ENCODE results near the gene ELFN2.

Gene ELFN2

DNA sequence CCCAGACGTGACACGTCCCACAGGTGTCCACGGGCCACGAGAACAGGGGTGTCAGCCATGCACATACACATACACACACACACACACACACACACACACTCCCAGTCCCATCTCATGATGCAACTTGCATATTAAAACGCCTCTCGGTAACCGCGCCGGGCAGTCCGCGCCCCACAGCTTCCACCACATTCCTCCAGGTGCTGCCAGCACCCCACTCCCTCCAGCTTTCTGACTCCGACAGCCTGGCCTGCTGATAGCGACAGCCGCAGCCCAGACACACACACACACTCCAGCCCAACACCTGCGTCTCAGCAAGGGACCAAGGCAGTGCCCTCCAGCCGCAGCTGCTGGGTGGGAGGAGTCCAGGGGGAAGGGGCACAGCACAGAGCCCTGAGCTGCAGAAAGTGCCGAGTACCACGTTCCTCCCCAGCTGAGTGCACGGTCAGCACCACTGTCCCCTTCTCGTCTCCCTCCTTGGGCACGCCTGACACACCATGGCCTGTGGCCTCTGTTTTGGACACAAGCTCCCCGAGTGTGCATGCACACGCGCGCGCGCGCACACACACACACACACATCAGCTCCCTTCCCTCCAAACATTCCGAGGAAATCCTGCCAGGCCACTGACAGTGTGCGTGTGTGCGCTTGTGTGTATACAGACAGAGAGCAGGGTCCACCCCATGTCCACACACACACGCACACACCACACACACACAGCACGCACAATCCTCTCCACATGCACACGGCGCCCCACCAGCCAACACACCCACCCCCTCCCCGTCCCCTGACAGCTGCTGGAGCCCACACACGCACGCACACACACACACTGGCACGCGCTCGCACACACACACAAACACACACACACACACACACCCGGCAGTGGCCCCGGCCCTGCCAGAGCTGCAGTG is 1.2 kb downstream of the ELFN2 start:
- no peak for DNase-seq

DNA sequence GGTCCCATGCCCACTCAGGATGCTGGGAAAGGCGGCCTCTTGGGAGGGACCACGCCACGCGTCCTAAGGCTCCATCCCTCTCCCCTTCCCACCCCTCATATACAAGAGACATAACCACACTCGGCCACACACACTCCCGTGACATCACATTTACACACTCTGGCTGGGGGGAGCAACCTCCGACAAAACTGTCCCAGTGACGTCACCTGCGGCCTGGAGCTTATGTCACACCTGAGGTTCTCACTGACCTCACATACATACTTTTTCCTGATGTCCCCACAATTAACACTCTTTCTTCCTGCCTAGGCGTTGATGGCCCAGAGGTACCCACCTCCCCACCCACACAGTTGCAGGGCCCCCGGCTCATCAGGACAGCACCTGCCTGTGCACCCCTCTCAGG is 1.9 kb downstream of the ELFN2 start:
- no peak for DNase-seq

DNA sequence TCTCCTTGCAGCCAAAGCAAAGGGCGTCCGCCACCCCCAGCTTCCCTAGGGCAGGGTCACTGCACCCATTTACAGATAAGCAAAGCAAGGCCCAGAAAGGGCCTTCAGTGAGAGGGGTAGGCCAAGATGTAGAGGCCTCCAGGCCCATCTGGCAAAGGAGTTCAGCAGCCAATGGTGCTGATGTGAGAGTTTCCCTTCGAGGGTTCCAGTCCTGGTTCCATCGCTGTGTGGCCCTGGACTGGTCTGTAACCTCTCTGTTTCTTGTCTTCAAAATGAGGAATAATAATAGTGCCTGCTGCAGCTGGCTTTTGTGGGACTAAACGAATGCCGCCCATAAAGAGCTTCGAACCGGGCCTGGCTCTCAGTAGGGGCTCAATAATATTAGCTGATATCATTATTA is 4.0 kb downstream of the ELFN2 start:
- DNase-seq: no peak

DNA sequence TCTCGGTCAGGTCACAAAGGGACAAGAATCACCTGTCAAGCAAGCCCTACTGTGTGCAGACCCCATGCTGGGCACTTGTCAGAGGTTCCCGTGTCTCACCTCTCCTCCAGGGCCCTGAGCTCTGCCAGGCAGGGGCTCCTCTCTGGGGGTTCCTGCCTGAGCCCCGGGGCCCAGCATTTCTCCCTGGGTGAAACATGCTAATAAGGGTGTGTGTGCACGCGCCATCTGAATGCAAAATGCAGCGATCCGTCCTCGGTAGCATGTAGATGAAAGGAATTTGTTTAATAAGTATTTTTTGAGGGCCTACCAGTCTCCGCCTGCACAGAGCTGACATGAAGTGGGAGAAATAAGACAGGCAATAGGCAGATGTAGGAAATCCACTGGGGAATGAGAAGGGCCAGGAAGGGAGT is 5.8 kb downstream of the ELFN2 start:
- no peak for DNase-seq

DNA sequence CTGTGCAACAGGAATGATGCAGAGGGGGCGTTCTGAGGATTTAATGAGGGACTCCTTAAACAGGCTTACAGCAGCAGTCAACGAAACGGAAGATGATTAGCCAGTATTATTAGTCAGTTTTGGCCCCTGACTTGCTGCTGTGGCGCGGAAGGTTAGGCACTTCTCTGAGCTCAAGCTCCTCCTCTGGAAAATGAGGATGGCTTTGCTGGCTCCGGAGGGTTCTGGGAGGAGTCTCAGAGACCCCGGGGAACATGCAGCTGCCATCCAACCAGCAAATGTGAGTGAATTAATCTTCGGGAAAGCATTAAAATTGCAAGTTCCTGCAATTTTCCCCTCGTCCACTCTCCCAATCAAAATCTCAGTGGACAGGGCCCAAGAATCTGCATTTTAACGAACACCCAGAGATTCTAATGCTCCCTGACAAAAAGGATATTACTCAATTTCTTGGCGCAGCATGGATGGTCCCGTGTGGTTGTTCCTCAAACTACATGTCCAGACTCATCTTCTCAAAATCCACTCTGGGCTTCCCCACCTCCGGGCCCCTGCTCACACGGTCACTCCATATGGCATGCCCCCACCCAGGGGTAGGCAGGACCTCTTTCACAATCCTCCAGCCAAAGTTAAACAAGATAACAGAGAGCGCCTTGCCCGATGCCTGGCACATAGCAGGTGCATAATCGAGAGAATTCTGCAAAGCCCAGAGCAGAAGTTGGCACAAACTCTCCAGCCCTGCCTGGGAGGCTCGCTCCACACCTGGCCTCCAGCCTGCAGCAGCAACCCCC is 6.4 kb downstream of the ELFN2 start:
- no peak for DNase-seq

DNA sequence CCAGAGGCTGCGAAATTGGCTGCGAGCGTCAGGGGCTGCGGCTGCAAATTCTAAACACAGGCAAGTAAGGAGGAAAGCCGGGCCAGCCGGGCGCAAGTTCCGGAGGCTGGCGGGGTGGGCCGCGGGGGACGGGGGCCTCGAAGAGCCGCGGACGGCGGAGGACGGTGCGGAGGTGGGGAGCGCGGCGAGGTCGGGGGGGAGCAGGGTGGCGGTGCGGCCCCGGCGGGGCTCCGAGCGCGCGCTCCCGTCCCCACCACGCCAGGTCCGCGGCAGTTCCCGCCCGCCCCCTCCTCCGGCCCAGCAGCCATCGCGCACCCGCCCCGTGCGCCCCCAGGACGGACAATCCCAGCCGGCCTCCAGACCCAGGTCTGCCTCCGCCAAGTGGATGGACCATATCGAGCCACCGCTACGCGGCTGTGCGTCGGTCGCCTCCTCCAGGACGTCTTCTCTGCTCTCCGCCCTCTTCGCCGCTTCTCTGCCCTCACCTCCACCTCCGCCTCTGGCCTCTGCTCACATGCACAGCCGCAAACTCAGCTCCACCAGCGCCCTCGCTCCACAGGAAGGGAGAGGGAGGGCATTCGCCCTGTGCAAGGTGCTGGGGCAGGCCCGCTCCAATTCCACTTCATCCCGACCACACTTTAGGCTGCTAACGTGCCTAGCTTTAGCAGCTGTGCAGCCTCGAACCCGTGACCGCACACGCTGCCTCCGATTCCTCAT is 7.2 kb downstream of the ELFN2 start:
- DNase-seq: no peak

DNA sequence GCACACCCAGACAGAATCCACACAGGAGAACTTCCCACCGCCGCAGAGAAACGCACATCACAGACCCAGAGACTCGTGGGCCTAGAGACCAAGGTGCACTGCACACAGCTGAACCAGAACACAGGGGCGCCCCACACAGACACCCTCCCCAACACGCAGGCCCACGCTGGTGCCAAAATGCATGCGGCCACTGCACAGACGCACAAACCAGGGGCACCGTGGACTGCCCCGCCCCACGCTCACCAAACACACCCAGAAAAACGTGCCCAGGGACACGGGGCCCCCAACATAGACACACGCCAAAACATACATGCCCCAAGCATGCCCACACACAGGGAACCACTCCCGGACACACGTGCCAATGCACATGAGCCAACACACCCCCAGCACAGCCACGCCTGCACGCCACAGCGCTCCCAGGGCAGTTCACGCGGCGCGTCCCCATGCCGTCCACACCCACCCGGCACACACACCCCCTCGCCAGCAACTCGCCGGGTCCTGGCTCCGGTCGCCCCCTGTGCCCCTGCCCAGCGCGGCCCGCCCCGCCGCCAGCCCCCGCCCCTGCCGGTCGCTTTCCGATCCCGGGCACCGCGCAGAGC is 7.8 kb downstream of the ELFN2 start:
- DNase-seq: no peak

DNA sequence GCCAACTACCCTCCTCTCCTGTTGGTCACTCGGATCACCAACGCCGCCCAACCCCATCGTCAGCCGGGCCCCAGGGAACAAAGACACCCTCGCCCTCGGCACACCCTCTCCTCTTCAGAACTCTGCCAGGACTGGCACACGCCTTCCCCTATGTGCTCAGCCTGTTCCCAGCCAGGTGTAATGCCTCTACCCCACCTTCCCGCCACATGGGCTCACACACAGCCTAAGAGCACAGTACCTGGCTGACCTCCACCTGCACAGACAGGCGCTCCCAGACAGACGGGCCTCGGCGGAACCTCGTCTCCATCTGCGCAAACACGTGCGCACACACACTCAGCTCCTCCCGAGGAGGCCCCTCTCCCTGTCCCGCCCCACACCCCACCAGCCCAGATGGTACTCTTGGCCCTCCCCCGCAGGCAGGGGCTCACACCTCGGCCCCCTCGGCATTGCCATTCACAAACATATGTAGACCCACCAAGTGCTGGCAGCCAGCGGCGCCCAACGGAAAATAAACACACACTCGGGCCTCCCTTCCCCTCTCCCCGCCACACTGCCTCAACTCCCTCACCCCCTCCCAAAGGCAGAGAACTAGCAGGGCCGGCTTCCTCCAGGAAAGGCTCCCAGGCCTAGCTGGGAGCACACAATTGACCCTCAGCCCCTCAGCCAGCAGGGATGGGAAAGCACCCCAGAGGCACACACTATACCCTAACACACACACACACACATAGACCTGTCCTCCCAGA is 8.5 kb downstream of the ELFN2 start:
- no peak for DNase-seq

DNA sequence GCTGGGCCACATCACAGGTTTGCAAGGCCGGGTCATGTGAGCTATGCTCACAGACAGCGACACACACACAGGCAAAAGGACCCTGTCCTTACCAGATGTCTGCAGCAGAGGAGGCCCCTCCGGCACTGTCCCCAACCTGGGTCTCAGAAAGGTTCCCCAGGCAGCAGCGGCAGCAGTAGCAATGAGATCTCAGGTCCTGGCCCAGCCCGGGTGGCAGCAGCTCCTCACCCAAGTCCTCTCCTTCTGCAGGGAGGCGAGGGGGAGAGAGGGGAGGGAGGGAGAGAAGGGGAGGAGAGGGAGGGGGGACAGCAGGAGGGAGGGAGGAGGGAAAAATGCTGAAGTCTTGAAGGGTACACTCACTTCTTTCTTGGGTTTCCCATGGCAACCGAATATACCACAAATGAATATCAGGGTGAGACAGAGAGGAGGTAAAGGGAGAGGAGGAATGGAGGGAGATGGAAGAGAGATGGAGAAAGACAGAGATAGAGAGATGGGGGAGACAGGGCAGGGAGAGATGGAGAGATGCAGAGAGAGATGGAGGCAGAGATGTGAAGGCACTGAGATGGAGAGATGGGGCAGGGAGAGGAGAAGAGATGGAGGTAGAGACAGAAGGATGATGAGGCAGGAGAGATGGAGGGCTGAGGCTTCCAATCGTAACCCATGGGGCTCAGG is 9.5 kb downstream of the ELFN2 start:
- DNase-seq: no peak

DNA sequence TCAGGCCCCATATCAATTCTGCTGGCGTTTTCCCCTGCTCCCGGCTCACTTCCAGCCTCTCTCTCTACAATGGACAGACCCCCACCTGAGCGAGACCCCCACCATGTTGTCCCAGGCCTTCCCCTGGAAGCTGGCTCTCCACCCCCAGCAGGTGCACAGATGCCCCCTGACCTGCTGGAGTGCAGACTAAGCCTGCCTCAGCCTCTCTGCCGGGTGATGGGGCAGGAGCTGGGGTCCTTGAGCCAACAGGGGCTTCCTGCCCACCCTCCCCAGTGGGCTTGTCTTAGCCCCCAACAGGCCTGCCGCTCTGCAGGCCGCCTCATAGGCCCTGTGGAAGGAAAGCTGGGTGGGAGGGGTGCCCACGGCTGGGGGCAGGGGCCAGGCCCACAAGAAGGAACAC is 10.0 kb downstream of the ELFN2 start:
- DNase-seq: no peak

DNA sequence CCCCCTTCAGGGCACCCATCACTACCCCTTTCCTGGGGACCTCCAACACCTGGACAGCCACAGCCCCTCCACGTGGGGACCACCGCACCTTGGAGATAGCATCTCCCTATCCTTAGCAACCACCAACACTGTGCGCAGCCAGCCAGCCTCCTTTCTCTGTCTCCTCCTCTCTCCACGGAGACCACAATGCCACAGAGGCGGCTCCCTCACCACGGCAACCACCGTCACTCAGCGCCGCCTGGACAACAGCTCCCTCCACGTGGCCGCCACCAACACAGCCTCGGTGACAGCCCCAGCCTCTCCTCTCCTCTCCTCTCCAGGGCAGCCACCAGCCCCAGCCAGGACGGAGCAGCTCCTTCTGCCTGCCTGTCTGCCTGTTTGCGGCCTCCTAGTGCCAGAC is 10.5 kb downstream of the ELFN2 start:
- no peak for DNase-seq

DNA sequence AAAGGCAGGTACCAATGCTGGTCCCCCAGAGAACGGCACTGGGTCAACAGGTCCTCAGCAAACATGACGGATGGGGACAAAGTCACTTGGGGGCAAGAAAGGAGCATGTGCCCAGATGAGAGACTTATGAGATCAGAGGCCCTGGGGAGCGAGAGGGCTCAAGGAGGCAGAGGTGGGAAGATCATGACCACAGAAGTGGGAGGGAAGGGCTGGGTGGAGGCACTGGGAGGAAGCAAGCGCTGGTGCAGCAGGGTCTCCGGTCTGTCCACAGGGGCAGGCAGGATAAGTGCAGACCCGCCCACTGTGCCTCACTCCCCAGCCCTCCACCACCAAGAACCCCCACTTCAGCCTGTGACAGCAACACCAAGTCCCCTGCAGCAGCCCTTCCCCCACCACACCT is 10.9 kb downstream of the ELFN2 start:
- DNase-seq: no peak

DNA sequence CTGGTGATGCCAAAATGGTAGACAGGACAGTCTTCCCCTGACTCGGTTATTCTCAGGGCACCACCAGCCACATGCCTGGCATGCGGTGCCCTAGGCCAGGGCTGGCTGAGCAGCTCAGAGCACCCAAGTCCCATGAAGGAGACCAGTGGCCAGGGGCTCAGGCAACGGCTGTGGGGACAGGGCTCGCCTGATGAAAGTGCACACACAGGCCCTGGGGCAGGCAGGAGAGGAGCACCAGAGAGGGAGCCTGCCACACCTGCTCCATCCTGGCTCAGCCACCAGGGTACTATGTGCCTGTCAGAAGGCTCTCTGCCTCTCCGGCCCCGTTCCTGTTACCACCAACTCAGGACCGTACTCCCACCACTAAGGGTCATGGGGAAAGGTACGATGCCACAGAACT is 12.1 kb downstream of the ELFN2 start:
- DNase-seq: no peak

DNA sequence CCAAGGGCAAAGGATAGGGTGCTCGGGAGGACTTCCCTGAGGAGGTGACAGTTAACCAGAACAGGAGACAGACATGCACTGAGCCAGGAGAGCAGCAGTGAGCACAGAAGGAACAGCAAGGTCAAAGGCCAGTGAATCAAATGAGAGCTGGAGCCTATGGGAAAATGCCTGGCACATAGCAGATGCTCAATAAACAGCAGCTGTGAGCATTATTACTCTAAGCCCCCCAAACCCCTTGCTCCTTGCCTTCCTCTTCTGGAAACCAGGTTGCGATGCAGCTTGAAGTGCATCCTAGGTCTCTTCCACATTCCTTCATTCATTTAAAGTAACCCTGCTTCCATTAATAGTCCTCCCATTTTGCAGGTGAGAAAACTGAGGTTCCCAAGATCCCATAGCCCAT is 13.0 kb downstream of the ELFN2 start:
- DNase-seq: no peak

DNA sequence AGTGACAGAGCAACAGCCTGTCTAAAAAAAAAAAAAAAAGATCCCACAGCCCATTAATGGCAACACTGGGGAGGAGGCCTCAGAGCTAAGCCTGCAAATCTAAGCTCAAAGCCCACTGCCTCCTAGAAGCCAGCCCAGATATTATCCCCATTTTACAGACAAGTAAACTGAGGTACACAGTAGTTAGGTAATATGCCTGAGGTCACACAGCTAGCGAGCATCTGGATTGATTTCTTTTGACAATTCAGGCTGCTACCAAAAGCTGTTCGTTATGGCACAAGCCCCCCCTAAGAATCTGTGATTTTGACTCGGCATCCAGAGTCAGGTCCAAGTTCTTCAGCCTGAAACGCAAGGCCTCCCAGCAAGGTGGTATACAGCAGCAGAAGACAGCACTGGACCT is 13.7 kb downstream of the ELFN2 start:
- no peak for DNase-seq

DNA sequence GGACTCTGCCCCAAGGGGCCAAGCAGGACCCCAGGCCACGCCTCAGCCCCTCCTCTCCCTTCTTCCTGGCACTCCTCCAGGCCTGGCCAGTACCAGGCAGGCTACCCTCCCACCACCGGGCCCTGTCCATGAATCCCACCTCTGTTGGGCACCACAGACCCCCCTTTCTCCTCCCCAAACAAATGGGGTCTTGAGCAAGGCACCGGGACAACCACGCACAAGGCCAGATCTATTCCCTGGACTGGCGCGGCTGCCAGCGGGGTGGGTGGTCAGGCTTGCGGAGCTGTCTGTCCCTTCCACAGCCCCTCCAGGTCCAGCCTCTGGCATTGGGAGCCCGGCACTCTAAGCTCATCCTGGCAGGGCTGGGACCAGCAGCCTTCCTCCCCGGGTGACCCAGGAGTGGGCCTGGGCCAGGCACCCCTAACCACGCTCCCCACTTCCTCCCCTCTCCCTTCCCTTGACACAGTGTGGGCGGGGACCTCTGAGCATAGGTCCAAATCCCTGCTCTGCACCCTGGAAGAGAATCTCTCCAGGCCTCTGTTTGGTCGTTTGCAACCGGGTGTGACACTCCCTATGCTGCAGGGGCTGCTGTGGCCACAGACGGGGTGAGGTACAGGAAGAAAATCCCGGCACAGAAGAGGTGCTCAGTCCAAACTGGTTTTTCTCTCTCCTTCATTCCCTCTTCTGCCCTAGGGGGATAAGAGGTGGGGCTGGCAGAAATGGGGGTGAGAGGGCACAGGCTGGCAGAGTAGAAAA is 14.6 kb downstream of the ELFN2 start:
- no peak for DNase-seq

DNA sequence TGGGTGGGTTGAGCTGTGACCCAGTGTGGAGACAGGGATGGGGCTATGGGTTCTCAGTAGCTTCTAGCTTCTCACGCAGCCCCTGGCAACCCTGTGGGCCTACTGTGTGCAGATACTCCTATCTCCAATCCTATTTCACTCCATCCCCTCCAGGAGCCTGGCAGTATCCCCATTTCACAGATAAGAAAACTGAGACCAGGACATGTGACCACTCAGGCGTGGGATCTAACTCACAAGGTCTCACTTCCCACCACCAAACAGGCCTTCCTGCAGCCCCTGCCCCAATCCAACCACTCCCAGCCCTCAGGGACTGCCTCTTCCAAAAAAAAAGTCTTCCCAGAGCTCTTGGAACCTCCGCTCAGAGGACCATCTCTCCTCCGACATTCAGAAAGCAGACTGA is 15.6 kb downstream of the ELFN2 start:
- no peak for DNase-seq

DNA sequence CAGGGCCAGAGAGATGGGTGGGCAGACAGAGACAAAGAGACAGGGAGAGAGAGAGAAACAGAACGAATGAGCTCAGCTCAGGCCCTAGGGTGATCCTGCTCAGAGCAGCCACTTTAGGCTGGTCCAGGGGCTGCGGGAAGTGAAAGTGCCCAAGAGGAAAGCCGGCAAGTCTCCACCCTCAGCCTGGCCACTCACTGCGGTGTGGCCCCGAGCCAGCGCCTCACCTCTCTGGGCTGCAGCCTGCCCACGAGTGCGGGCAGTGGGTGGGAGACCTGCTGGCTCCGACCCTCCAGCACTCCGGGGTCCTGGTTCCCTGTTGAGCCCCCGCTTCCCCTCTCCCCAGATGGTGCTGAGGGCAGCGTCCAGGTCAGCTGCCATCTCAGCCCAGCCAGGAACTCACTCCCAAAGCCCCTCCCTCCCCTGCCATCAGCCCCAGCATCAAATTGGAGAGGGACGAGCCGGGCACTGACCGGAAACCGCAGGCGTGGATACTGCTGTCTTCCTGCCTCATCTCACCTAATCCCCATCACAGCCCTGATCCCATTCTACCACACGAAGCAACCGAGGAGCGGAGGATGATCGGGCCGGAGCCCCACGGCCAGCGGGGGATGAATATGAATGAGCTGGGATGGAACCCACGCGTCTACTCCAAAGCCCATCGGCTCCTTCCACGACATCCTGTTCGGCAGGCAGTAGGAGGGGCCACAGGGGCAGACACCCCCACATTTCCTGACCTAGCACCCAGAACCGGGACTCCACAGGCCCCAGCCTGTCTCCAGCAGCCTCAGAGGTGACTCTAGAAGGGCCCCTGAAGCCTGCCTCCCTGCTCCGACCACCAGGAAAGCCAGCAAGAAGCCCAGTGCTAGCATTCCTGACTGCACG is 16.9 kb downstream of the ELFN2 start:
- DNase-seq: no peak

DNA sequence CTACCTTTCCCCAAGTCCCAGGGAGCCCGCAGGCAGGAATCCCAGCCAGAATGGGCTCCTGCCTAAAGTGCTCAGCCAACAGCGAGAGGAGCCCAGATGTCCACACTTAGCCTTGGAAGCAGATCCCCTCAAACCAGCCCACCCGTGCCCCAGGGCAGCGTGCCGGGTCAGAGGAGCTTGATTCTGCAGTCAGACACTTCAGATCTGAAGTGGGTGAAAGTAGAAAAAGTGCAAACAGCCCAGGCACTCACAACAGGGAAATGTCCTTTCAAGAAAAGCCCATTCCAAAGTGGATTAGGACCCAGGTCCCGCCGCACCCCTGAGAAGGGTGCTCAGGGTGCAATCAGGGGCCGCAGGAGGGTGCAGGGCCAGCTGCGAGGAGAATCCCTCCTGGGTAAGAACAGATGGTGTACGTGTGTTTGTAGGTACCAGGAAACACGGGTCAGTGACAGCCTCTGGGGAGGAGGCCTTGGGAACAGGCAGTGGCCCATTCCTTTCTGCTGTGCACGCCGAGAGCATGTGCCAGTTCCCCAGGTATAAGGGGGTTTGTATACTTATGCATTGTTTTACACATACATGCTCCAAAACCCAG is 17.7 kb downstream of the ELFN2 start:
- no peak for DNase-seq

DNA sequence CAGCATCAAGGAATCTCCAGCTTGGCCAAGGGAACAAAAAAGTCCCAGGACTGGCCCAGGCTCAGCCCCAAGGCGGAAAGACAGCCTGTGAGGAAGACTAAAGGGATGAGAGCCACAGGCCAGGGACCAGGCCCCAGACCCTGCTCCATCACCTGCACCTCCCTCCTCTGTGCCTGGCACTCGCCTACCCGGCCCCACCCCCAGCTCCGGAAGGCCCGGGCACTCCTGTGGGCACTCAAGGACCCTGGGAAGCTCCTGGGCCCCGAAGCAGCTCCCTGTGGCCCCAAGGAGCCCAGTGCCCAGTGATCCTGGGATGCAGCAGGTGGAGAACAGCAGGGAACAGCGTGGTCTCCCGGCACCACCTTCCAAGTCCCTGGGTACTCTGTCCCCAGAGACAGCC is 18.2 kb downstream of the ELFN2 start:
- no peak for DNase-seq

Measured in stimulated activated CD4-positive, alpha-beta T cell treated with anti-CD3 and anti-CD28 coated beads, Interleukin-4, amount 100 ng/mL, for 1 hour (primary cell).